ENCODE data around the gene ZNF692.

GRCh38 chr1:248800459-248800858, 58.4 kb downstream of the ZNF692 start:
- TF ChIP-seq, protein P1, sequence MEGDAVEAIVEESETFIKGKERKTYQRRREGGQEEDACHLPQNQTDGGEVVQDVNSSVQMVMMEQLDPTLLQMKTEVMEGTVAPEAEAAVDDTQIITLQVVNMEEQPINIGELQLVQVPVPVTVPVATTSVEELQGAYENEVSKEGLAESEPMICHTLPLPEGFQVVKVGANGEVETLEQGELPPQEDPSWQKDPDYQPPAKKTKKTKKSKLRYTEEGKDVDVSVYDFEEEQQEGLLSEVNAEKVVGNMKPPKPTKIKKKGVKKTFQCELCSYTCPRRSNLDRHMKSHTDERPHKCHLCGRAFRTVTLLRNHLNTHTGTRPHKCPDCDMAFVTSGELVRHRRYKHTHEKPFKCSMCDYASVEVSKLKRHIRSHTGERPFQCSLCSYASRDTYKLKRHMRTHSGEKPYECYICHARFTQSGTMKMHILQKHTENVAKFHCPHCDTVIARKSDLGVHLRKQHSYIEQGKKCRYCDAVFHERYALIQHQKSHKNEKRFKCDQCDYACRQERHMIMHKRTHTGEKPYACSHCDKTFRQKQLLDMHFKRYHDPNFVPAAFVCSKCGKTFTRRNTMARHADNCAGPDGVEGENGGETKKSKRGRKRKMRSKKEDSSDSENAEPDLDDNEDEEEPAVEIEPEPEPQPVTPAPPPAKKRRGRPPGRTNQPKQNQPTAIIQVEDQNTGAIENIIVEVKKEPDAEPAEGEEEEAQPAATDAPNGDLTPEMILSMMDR (IDR thresholded peaks at IDR 0.05), result no peak
- no peak for TF ChIP-seq POLR2A (IDR thresholded peaks at IDR 0.05)
